HepG2 (cell line): ENCODE data around the gene AGPAT3. TPM values are rescaled to one million over a fixed set of nuclear protein-coding genes. Genes with fewer than 3 reads are reported as not detected.

Experiments used
- ARID2 ChIP-seq: sonication (generic); formaldehyde crosslinking; IDR thresholded peaks from 2 replicates; pipeline ENCODE4 v1.8.1; 2022; ENCODE audit warnings: mild to moderate bottlenecking, missing genetic modification reagents, borderline replicate concordance
- GABPB1 ChIP-seq: IDR thresholded peaks from 2 replicates; pipeline ENCODE4 v1.6.1; 2016; ENCODE audit warnings: mild to moderate bottlenecking, missing genetic modification reagents, moderate library complexity, missing compliant biosample characterization
- HDAC1 ChIP-seq: sonication (generic); formaldehyde crosslinking; IDR thresholded peaks from 2 replicates; pipeline ENCODE4 v1.5.1; 2020; ENCODE audit warnings: mild to moderate bottlenecking, missing genetic modification reagents
- PTBP1 ChIP-seq: fragments of 200-400 bp; formaldehyde crosslinking; IDR thresholded peaks from 2 replicates; pipeline ENCODE4 v1.6.1; 2018; ENCODE audit warnings: low read length, low read depth; ENCODE audit not compliant: poor library complexity, severe bottlenecking
- SALL1 ChIP-seq: sonication (generic); formaldehyde crosslinking; IDR thresholded peaks from 2 replicates; pipeline ENCODE4 v1.8.0; 2022; ENCODE audit warnings: mild to moderate bottlenecking, missing genetic modification reagents
- SP1 ChIP-seq, 2 experiments: fragments of 450-650 bp in 1 of 2; sonication (generic) in 1 of 2; formaldehyde crosslinking in 1 of 2; IDR thresholded peaks; 2 replicates each; pipeline versions ENCODE4 v1.4.0 to v1.6.1; 2016 to 2020; ENCODE audit warnings: missing genetic modification reagents in 1 of 2
- ZFY ChIP-seq: sonication (generic); formaldehyde crosslinking; IDR thresholded peaks from 2 replicates; pipeline ENCODE4 v1.4.0; 2020; ENCODE audit warnings: missing genetic modification reagents
- polyA plus RNA-seq, 8 experiments: library from polyadenylated mRNA; depleted of rRNA in 3 of 8; stranded (reverse) in 7 of 8; unstranded in 1 of 8; fragments of >200 nt; fragmentation: Illumina TruSeq in 4 of 8; extraction: Trizol in 4 of 8; gene quantifications; 2 replicates each; pipeline versions ENCODE4 v1.2.1 to v1.2.3, GENCODE V29; 2011 to 2016; ENCODE audit warnings: low read depth in 4 of 8, missing spikeins in 1 of 8, mixed read lengths in 1 of 8; ENCODE audit not compliant: insufficient read depth in 1 of 8
- total RNA-seq, 5 experiments: library from RNA; depleted of rRNA; stranded (reverse); fragments of >200 nt; fragmentation: Illumina TruSeq; extraction: Trizol; gene quantifications; 2 replicates each; pipeline ENCODE4 v1.2.3, GENCODE V29; 2016; ENCODE audit warnings: low read depth in 1 of 5
- TF ChIP-seq, protein P1 (sequence below): sonication (generic); formaldehyde crosslinking; IDR thresholded peaks from 2 replicates; pipeline ENCODE4 v1.4.0; 2020; ENCODE audit warnings: missing genetic modification reagents
- TF ChIP-seq, protein P2 (sequence below): sonication (generic); formaldehyde crosslinking; IDR thresholded peaks from 2 replicates; pipeline ENCODE4 v1.4.0; 2020; ENCODE audit warnings: missing genetic modification reagents
- TF ChIP-seq, protein P3 (sequence below): sonication (generic); formaldehyde crosslinking; IDR thresholded peaks from 2 replicates; pipeline ENCODE4 v1.4.0; 2020; ENCODE audit warnings: low read depth, mild to moderate bottlenecking, missing genetic modification reagents
- TF ChIP-seq, protein P4 (sequence below): sonication (generic); formaldehyde crosslinking; IDR thresholded peaks from 2 replicates; pipeline ENCODE4 v1.4.0; 2020; ENCODE audit warnings: mild to moderate bottlenecking, missing genetic modification reagents
- TF ChIP-seq, protein P5 (sequence below): sonication (generic); formaldehyde crosslinking; IDR thresholded peaks from 2 replicates; pipeline ENCODE4 v1.4.0; 2020; ENCODE audit warnings: missing genetic modification reagents, borderline replicate concordance
- TF ChIP-seq, protein P6 (sequence below): sonication (generic); formaldehyde crosslinking; IDR thresholded peaks from 2 replicates; pipeline ENCODE4 v1.4.0; 2020; ENCODE audit warnings: mild to moderate bottlenecking, missing genetic modification reagents
- TF ChIP-seq, protein P7 (sequence below): sonication (generic); formaldehyde crosslinking; IDR thresholded peaks from 2 replicates; pipeline ENCODE4 v1.5.0; 2020; ENCODE audit warnings: mild to moderate bottlenecking, missing genetic modification reagents

The AGPAT3 gene
- total and polyA plus RNA-seq, 2 of the 13 experiments (the other 11 are each of a cell fraction or from before 2014, with no cell fraction given): 32.2 to 54.4 TPM

DNA sequence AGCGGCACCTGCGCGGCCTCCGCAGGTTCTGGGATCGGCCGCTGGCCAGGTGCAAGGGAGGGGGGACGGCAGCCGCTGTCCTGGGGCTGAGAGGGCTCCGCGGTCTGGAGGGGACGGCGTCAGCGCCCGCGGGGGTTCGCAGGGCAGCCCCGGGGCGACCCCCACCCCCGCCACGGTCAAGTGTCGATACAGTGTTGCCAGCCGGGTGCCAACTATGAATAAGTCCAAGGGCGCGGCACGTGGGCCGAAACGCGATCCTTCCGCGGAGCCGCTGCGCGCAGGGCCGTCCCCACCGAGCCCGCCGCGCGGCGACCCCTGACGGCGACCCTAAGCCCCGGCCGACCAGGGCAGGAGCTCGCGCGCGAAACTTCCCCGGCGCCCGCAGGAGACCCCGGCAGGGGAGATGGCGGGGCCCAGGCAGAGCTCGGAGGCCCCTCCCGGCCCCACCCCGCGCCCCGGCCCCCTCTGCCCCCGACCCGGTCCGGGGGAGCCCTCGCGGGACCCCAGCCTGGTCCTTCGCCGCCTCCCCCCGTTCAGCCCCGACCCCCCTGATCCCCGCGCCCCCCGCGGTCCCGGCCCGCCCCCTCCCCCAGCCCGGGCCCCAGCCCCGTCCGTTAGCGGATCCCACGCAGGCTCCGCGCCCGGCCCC lies 586 bp upstream of the AGPAT3 start (continued):
- TF ChIP-seq, protein P1, sequence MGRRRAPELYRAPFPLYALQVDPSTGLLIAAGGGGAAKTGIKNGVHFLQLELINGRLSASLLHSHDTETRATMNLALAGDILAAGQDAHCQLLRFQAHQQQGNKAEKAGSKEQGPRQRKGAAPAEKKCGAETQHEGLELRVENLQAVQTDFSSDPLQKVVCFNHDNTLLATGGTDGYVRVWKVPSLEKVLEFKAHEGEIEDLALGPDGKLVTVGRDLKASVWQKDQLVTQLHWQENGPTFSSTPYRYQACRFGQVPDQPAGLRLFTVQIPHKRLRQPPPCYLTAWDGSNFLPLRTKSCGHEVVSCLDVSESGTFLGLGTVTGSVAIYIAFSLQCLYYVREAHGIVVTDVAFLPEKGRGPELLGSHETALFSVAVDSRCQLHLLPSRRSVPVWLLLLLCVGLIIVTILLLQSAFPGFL (CRISPR knock-in tag): no peak
- TF ChIP-seq HDAC1 (CRISPR knock-in tag) (peak; percentile 34; the same call in 1 of the 2 replicates), GABPB1 (CRISPR knock-in tag) (peak; percentile 61; the same call in 1 of the 2 replicates), ARID2 (no peak), SP1 (IDR thresholded peaks at IDR 0.05) (no peak), SP1 (CRISPR knock-in tag; IDR thresholded peaks at IDR 0.05) (no peak), PTBP1 (no peak), ZFY (CRISPR knock-in tag) (peak; percentile 66), SALL1 (peak; percentile 34; the same call in 1 of the 2 replicates)
- TF ChIP-seq, protein P2, sequence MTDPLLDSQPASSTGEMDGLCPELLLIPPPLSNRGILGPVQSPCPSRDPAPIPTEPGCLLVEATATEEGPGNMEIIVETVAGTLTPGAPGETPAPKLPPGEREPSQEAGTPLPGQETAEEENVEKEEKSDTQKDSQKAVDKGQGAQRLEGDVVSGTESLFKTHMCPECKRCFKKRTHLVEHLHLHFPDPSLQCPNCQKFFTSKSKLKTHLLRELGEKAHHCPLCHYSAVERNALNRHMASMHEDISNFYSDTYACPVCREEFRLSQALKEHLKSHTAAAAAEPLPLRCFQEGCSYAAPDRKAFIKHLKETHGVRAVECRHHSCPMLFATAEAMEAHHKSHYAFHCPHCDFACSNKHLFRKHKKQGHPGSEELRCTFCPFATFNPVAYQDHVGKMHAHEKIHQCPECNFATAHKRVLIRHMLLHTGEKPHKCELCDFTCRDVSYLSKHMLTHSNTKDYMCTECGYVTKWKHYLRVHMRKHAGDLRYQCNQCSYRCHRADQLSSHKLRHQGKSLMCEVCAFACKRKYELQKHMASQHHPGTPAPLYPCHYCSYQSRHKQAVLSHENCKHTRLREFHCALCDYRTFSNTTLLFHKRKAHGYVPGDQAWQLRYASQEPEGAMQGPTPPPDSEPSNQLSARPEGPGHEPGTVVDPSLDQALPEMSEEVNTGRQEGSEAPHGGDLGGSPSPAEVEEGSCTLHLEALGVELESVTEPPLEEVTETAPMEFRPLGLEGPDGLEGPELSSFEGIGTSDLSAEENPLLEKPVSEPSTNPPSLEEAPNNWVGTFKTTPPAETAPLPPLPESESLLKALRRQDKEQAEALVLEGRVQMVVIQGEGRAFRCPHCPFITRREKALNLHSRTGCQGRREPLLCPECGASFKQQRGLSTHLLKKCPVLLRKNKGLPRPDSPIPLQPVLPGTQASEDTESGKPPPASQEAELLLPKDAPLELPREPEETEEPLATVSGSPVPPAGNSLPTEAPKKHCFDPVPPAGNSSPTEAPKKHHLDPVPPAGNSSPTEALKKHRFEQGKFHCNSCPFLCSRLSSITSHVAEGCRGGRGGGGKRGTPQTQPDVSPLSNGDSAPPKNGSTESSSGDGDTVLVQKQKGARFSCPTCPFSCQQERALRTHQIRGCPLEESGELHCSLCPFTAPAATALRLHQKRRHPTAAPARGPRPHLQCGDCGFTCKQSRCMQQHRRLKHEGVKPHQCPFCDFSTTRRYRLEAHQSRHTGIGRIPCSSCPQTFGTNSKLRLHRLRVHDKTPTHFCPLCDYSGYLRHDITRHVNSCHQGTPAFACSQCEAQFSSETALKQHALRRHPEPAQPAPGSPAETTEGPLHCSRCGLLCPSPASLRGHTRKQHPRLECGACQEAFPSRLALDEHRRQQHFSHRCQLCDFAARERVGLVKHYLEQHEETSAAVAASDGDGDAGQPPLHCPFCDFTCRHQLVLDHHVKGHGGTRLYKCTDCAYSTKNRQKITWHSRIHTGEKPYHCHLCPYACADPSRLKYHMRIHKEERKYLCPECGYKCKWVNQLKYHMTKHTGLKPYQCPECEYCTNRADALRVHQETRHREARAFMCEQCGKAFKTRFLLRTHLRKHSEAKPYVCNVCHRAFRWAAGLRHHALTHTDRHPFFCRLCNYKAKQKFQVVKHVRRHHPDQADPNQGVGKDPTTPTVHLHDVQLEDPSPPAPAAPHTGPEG (CRISPR knock-in tag): peak; percentile 15; the same call in 1 of the 2 replicates
- TF ChIP-seq, protein P3, sequence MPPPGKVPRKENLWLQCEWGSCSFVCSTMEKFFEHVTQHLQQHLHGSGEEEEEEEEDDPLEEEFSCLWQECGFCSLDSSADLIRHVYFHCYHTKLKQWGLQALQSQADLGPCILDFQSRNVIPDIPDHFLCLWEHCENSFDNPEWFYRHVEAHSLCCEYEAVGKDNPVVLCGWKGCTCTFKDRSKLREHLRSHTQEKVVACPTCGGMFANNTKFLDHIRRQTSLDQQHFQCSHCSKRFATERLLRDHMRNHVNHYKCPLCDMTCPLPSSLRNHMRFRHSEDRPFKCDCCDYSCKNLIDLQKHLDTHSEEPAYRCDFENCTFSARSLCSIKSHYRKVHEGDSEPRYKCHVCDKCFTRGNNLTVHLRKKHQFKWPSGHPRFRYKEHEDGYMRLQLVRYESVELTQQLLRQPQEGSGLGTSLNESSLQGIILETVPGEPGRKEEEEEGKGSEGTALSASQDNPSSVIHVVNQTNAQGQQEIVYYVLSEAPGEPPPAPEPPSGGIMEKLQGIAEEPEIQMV: no peak
- TF ChIP-seq, protein P4, sequence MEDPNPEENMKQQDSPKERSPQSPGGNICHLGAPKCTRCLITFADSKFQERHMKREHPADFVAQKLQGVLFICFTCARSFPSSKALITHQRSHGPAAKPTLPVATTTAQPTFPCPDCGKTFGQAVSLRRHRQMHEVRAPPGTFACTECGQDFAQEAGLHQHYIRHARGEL (CRISPR knock-in tag): no peak
- TF ChIP-seq, protein P5, sequence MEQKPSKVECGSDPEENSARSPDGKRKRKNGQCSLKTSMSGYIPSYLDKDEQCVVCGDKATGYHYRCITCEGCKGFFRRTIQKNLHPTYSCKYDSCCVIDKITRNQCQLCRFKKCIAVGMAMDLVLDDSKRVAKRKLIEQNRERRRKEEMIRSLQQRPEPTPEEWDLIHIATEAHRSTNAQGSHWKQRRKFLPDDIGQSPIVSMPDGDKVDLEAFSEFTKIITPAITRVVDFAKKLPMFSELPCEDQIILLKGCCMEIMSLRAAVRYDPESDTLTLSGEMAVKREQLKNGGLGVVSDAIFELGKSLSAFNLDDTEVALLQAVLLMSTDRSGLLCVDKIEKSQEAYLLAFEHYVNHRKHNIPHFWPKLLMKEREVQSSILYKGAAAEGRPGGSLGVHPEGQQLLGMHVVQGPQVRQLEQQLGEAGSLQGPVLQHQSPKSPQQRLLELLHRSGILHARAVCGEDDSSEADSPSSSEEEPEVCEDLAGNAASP (CRISPR knock-in tag): 0 out of 2 replicates have a peak, but pooled peaks have one; percentile 52
- TF ChIP-seq, protein P6, sequence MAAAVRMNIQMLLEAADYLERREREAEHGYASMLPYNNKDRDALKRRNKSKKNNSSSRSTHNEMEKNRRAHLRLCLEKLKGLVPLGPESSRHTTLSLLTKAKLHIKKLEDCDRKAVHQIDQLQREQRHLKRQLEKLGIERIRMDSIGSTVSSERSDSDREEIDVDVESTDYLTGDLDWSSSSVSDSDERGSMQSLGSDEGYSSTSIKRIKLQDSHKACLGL (CRISPR knock-in tag): peak; percentile 76; the same call in 1 of the 2 replicates
- TF ChIP-seq, protein P7, sequence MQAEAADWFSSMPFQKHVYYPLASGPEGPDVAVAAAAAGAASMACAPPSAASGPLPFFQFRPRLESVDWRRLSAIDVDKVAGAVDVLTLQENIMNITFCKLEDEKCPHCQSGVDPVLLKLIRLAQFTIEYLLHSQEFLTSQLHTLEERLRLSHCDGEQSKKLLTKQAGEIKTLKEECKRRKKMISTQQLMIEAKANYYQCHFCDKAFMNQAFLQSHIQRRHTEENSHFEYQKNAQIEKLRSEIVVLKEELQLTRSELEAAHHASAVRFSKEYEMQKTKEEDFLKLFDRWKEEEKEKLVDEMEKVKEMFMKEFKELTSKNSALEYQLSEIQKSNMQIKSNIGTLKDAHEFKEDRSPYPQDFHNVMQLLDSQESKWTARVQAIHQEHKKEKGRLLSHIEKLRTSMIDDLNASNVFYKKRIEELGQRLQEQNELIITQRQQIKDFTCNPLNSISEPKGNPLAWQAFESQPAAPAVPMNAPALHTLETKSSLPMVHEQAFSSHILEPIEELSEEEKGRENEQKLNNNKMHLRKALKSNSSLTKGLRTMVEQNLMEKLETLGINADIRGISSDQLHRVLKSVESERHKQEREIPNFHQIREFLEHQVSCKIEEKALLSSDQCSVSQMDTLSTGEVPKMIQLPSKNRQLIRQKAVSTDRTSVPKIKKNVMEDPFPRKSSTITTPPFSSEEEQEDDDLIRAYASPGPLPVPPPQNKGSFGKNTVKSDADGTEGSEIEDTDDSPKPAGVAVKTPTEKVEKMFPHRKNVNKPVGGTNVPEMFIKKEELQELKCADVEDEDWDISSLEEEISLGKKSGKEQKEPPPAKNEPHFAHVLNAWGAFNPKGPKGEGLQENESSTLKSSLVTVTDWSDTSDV (CRISPR knock-in tag): no peak
